ENCODE results near the gene SERPINI1.

DNA sequence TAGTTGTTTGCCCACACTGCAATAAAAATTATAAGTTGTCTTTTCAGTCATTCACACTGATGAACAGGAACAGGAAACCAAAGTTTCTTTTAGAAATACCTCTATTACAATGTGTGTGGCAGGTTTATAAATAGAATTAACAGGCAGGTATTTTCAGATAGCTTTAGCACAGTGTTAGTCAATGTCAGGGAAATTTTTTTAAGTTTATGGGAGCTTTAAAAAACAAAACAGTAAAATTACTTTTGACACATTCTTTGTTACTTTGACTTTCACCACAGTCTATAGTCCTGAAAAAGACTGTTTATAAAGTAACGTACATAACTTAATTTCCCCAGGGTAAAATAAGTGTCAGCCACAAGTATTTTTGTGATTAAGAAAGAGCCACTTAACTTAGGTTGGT is 38.1 kb downstream of the SERPINI1 start:
- TF ChIP-seq, protein P1, sequence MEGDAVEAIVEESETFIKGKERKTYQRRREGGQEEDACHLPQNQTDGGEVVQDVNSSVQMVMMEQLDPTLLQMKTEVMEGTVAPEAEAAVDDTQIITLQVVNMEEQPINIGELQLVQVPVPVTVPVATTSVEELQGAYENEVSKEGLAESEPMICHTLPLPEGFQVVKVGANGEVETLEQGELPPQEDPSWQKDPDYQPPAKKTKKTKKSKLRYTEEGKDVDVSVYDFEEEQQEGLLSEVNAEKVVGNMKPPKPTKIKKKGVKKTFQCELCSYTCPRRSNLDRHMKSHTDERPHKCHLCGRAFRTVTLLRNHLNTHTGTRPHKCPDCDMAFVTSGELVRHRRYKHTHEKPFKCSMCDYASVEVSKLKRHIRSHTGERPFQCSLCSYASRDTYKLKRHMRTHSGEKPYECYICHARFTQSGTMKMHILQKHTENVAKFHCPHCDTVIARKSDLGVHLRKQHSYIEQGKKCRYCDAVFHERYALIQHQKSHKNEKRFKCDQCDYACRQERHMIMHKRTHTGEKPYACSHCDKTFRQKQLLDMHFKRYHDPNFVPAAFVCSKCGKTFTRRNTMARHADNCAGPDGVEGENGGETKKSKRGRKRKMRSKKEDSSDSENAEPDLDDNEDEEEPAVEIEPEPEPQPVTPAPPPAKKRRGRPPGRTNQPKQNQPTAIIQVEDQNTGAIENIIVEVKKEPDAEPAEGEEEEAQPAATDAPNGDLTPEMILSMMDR (IDR thresholded peaks at IDR 0.05), result no peak
- TF ChIP-seq POLR2A (IDR thresholded peaks at IDR 0.05) (no peak), POLR2AphosphoS5 (IDR thresholded peaks at IDR 0.05) (no peak)
